Activated CD8-positive, alpha-beta memory T cell treated with anti-CD3 and anti-CD28 coated beads, Interleukin-2, amount 50 U/mL, for 1 hour (primary cell): ENCODE data around the gene MYH13.

Source experiments
- DNase-seq: peaks from one replicate; pipeline ENCODE4 v3.0.0-alpha.2; 2020; ENCODE audit errors: extremely low read depth

Gene MYH13

DNA sequence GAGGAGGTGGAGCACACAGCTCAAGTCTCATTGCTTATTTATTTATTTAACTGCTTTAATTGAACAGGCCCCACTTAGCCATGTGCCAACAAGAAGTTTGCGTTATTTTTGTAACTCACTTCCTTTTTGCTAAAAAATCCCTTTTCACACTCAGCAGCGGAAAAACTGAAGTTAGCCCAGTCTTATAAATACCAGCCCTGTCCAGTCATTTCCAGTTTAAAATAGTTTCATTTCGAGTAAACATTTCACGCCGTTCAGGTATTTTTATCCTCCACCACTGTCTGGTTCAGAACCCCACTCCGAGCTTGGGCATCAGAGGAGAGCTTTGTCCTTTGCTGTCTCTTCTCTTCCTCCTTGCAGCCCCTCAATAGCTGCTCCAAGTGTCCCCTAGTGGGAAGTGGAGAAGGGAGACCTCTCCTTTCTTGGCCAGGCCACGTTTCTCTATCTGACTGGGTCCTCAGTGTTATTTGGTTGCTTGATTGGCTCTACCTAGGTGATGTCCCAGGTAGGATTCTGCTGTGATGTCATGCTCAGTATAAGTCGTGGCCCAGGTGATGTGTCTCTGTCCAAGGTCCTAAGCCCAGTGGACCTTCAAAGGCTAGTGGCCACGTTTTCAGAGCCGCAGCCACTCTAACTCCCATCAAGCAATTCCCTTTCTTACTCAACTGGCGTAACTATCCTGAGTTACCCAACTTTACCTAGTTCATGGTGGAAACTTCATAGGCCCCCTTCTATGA, 121.4 kb downstream of the MYH13 start:
- no peak for DNase-seq
